K562 (cell line): ENCODE measurements around the gene TMEM167B. TPM values are rescaled to one million over a fixed set of nuclear protein-coding genes. Genes with fewer than 3 reads are reported as not detected.

ENCODE experiments used
- CBX3 ChIP-seq, 2 experiments: IDR thresholded peaks; 1 replicate in 1 of 2; 2 replicates in 1 of 2; pipeline ENCODE4 v1.6.1; 2012; ENCODE audit warnings: inconsistent platforms in 2 of 2, low read length in 2 of 2, borderline replicate concordance in 1 of 2, control low read depth in 1 of 2
- FIP1L1 ChIP-seq: fragments of 200-400 bp; formaldehyde crosslinking; IDR thresholded peaks from 2 replicates; pipeline ENCODE4 v1.6.1; 2018; ENCODE audit warnings: mild to moderate bottlenecking, low read depth, low read length; ENCODE audit not compliant: poor library complexity, severe bottlenecking
- MCM3 ChIP-seq: fragments of 450-650 bp; IDR thresholded peaks from 2 replicates; pipeline ENCODE4 v1.6.1; 2016
- NR4A1 ChIP-seq, 2 experiments: fragments of 250-450 bp in 1 of 2; fragments of 450-650 bp in 1 of 2; sonication (Bioruptor Pico) in 1 of 2; IDR thresholded peaks; 2 replicates each; pipeline versions ENCODE4 v1.4.0 to v1.6.1; 2016 to 2020; ENCODE audit warnings: mild to moderate bottlenecking in 2 of 2, missing compliant biosample characterization in 1 of 2, missing genetic modification characterization in 1 of 2, moderate library complexity in 1 of 2
- PML ChIP-seq: IDR thresholded peaks from 2 replicates; pipeline ENCODE4 v1.6.1; 2012; ENCODE audit warnings: low read length, inconsistent platforms
- SAP30 ChIP-seq: fragments of 200-600 bp; sonication (generic); IDR thresholded peaks from 2 replicates; pipeline ENCODE4 v1.6.1; 2012; ENCODE audit warnings: borderline replicate concordance, low read depth, mild to moderate bottlenecking, moderate library complexity, low read length, control low read depth, inconsistent platforms; ENCODE audit not compliant: insufficient read depth, poor library complexity, severe bottlenecking
- SRSF9 ChIP-seq: fragments of 200-400 bp; formaldehyde crosslinking; IDR thresholded peaks from 2 replicates; pipeline ENCODE4 v1.6.1; 2017; ENCODE audit warnings: low read depth, low read length, borderline replicate concordance
- TCF3 ChIP-seq: sonication (generic); formaldehyde crosslinking; IDR thresholded peaks from 2 replicates; pipeline ENCODE4 v1.4.0; 2020; ENCODE audit warnings: mild to moderate bottlenecking, missing genetic modification reagents
- THRA ChIP-seq: fragments of 450-650 bp; IDR thresholded peaks from 2 replicates; pipeline ENCODE4 v1.6.1; 2017; ENCODE audit warnings: mild to moderate bottlenecking, moderate library complexity
- TSHZ1 ChIP-seq: fragments of 250-450 bp; sonication (Bioruptor Pico); IDR thresholded peaks from 2 replicates; pipeline ENCODE4 v1.4.0; 2020; ENCODE audit warnings: mild to moderate bottlenecking, moderate library complexity
- polyA plus RNA-seq, 8 experiments: library from polyadenylated mRNA; depleted of rRNA in 4 of 8; stranded (reverse) in 5 of 8; unstranded in 3 of 8; fragments of >200 nt; fragmentation: Nextera tagmentation in 2 of 8; fragmentation: Illumina TruSeq in 1 of 8; extraction: Ambion mirVana in 2 of 8; extraction: Trizol in 1 of 8; gene quantifications; 2 replicates each; pipeline versions ENCODE4 v1.2.1 to v1.2.3, GENCODE V29; 2011 to 2014; ENCODE audit warnings: inconsistent platforms in 1 of 8, missing spikeins in 1 of 8
- total RNA-seq, 7 experiments: library from RNA; depleted of rRNA in 6 of 7; stranded (reverse); fragments of >200 nt in 6 of 7; fragmentation: Illumina TruSeq in 2 of 7; extraction: Trizol in 2 of 7; gene quantifications; 2 replicates each; pipeline versions ENCODE4 v1.2.1 to v1.2.3, GENCODE V29; 2011 to 2021; ENCODE audit warnings: low replicate concordance in 1 of 7

TMEM167B gene
- total and polyA plus RNA-seq, 9 of the 15 experiments (the other 6 are each of a cell fraction or from before 2014, with no cell fraction given): 17.2 to 36.4 (median 32.2) TPM

GRCh38 chr1:109140392-109140791, 49.8 kb downstream of the TMEM167B start (continued):
- TF ChIP-seq CBX3 (IDR thresholded peaks at IDR 0.05; ENCODE audit: borderline replicate concordance in 1 of 2, low read length in 2 of 2) (no peak), TCF3 (CRISPR knock-in tag) (peak; percentile 44; the same call in 1 of the 2 replicates), MCM3 (no peak), PML (peak; percentile 21; the same call in 1 of the 2 replicates), TSHZ1 (no peak), THRA (no peak), NR4A1 (CRISPR knock-in tag; IDR thresholded peaks at IDR 0.05) (no peak), NR4A1 (tag; IDR thresholded peaks at IDR 0.05) (no peak), SRSF9 (no peak), FIP1L1 (no peak), SAP30 (no peak)
